Measurements from ENCODE around the gene SEC24D. TPM values are rescaled to one million over a fixed set of nuclear protein-coding genes. Genes with fewer than 3 reads are reported as not detected.

The SEC24D gene
- total RNA-seq, 3 donors from 2014 or later, result 24.5 to 63.6 (median 50.8) TPM

GRCh38 chr4:118755438-118756226, 80.3 kb downstream of the SEC24D start:
- Histone ChIP-seq H3K9me3 (no peaks in the 10 kb centered on the region), H3K27ac (peak overlapping the region; percentile 58 to 80), H3K36me3 (no peaks in the 10 kb centered on the region), H3K27me3 (no peaks in the 10 kb centered on the region), H3K4me1 (no peaks in the 10 kb centered on the region), H3K4me3 (no peak overlapping the region)
- TF ChIP-seq CTCF (IDR thresholded peaks at IDR 0.05) (no peak), POLR2AphosphoS5 (IDR thresholded peaks at IDR 0.05) (no peak), POLR2A (IDR thresholded peaks at IDR 0.05) (no peak)
- DNase-seq (ENCODE audit: low spot score in 2 of 2), result no peak
- intact Hi-C loops (cut with DNase I; ENCODE audit: low total_unique reads), result no loop called here

- intact Hi-C loops (cut with DNase I; ENCODE audit: low total_unique reads), result no loop called here
- Histone ChIP-seq H3K27ac (peak overlapping the region; percentile 58 to 68), H3K36me3 (no peaks in the 10 kb centered on the region), H3K27me3 (no peaks in the 10 kb centered on the region), H3K4me1 (no peaks in the 10 kb centered on the region), H3K4me3 (no peak overlapping the region), H3K9me3 (no peaks in the 10 kb centered on the region)
- no peak for TF ChIP-seq POLR2AphosphoS5 (IDR thresholded peaks at IDR 0.05)
- no peak for TF ChIP-seq CTCF (IDR thresholded peaks at IDR 0.05)
- TF ChIP-seq POLR2A (IDR thresholded peaks at IDR 0.05), result no peak
- no peak for DNase-seq (ENCODE audit: low spot score in 2 of 2)
These were observed 81.0 kb downstream of the SEC24D start for GRCh38 chr4:118754890-118755289.

- peak overlapping the region; percentile 58 to 68 for H3K27ac ChIP-seq
- TF ChIP-seq POLR2A (IDR thresholded peaks at IDR 0.05) (no peak), POLR2AphosphoS5 (IDR thresholded peaks at IDR 0.05) (no peak), CTCF (IDR thresholded peaks at IDR 0.05) (no peak)
- no peaks in the 10 kb centered on the region for H3K36me3 ChIP-seq
- intact Hi-C loops (cut with DNase I; ENCODE audit: low total_unique reads), result no loop called here
- no peaks in the 10 kb centered on the region for H3K27me3 ChIP-seq
- H3K4me3 ChIP-seq, result no peak overlapping the region
- H3K9me3 ChIP-seq, result no peaks in the 10 kb centered on the region
- DNase-seq (ENCODE audit: low spot score in 2 of 2), result no peak
- no peaks in the 10 kb centered on the region for H3K4me1 ChIP-seq
These were observed 82.2 kb downstream of the SEC24D start for GRCh38 chr4:118753685-118754084.

GRCh38 chr4:118753096-118753495, 82.8 kb downstream of the SEC24D start:
- no peak for DNase-seq (ENCODE audit: low spot score in 2 of 2)
- Histone ChIP-seq H3K36me3 (no peaks in the 10 kb centered on the region), H3K4me1 (no peaks in the 10 kb centered on the region), H3K9me3 (no peaks in the 10 kb centered on the region), H3K27ac (no peak overlapping the region), H3K4me3 (no peak overlapping the region), H3K27me3 (no peaks in the 10 kb centered on the region)
- TF ChIP-seq POLR2AphosphoS5 (IDR thresholded peaks at IDR 0.05) (no peak), POLR2A (IDR thresholded peaks at IDR 0.05) (no peak), CTCF (IDR thresholded peaks at IDR 0.05) (no peak)
- intact Hi-C loops (cut with DNase I; ENCODE audit: low total_unique reads), result no loop called here

GRCh38 chr4:118752551-118752950, 83.4 kb downstream of the SEC24D start:
- Histone ChIP-seq H3K4me1 (no peaks in the 10 kb centered on the region), H3K4me3 (no peak overlapping the region), H3K27me3 (no peaks in the 10 kb centered on the region), H3K9me3 (no peaks in the 10 kb centered on the region), H3K36me3 (no peaks in the 10 kb centered on the region), H3K27ac (no peak overlapping the region)
- no peak for DNase-seq (ENCODE audit: low spot score in 2 of 2)
- intact Hi-C loops (cut with DNase I; ENCODE audit: low total_unique reads), result no loop called here
- TF ChIP-seq POLR2AphosphoS5 (IDR thresholded peaks at IDR 0.05), result no peak
- TF ChIP-seq POLR2A (IDR thresholded peaks at IDR 0.05), result no peak
- TF ChIP-seq CTCF (IDR thresholded peaks at IDR 0.05), result no peak

Measured in breast epithelium (tissue), 4 donors.